GM18511 (cell line): ENCODE data around the gene THAP3.

Source experiments
- ATAC-seq: cut with Tn5 transposase; IDR thresholded peaks from one replicate; pipeline ENCODE4 v1.9.1; 2021; ENCODE audit warnings: mild to moderate bottlenecking, moderate library complexity; ENCODE audit not compliant: unreplicated experiment

The THAP3 gene

GRCh38 chr1:6666696-6667095 lies 42.0 kb downstream of the THAP3 start:
- no peak for ATAC-seq

GRCh38 chr1:6667139-6667538 lies 42.5 kb downstream of the THAP3 start:
- no peak for ATAC-seq

GRCh38 chr1:6668503-6668902 lies 43.8 kb downstream of the THAP3 start:
- ATAC-seq, result no peak

GRCh38 chr1:6672558-6672957 lies 47.9 kb downstream of the THAP3 start:
- ATAC-seq, result no peak

GRCh38 chr1:6673816-6674398 lies 49.2 kb downstream of the THAP3 start:
- no peak for ATAC-seq

- ATAC-seq, result no peak
Measured at GRCh38 chr1:6674771-6675170, 50.1 kb downstream of the THAP3 start.

- no peak for ATAC-seq
Measured at GRCh38 chr1:6675941-6676340, 51.3 kb downstream of the THAP3 start.
